WTC11 (cell line): ENCODE results near the gene AREL1. TPM values are rescaled to one million over a fixed set of nuclear protein-coding genes. Genes with fewer than 3 reads are reported as not detected.

Source experiments
- ATAC-seq: fragments of 200-7000 bp; cut with Tn5 transposase; 2 replicates; pipeline ENCODE4 v1.10.0; 2021; ENCODE audit warnings: mild to moderate bottlenecking, moderate library complexity
- CTCF ChIA-PET: fragments of 300-600 bp; sonication (Branson Sonifier 250); formaldehyde crosslinking; loops from one replicate; lab custom pipeline; 2021; ENCODE audit warnings: antibody characterized with exemption; lab: Charles Lee
- POLR2A ChIA-PET: fragments of 350-600 bp; sonication (Branson Sonifier 250); formaldehyde crosslinking; loops from one replicate; lab custom pipeline; 2021; ENCODE audit warnings: antibody characterized with exemption; lab: Charles Lee
- DNase-seq: peaks from one replicate; pipeline ENCODE4 v3.0.0; 2021; ENCODE audit warnings: low spot score
- H3K27ac Mint-ChIP-seq: 2 replicates; pipeline ENCODE4 v1.8.0; 2021; ENCODE audit warnings: mixed read lengths
- H3K27me3 Mint-ChIP-seq: 2 replicates; pipeline ENCODE4 v1.8.0; 2021; ENCODE audit warnings: low read depth, mild to moderate bottlenecking, moderate library complexity, mixed read lengths
- H3K36me3 Mint-ChIP-seq: 2 replicates; pipeline ENCODE4 v1.8.0; 2021; ENCODE audit warnings: mixed read lengths
- H3K4me1 Mint-ChIP-seq: 2 replicates; pipeline ENCODE4 v1.8.0; 2022; ENCODE audit warnings: mixed read lengths
- H3K4me3 Mint-ChIP-seq: 2 replicates; pipeline ENCODE4 v1.8.0; 2021; ENCODE audit warnings: mild to moderate bottlenecking, moderate library complexity, mixed read lengths
- H3K9me3 Mint-ChIP-seq: 2 replicates; pipeline ENCODE4 v1.8.0; 2021; ENCODE audit warnings: mixed read lengths
- AFF4 ChIP-seq: sonication (generic); formaldehyde crosslinking; IDR thresholded peaks from 2 replicates; pipeline ENCODE4 v1.8.1; 2023; ENCODE audit warnings: mild to moderate bottlenecking, missing genetic modification reagents, borderline replicate concordance
- E2F4 ChIP-seq: sonication (generic); formaldehyde crosslinking; IDR thresholded peaks from 2 replicates; pipeline ENCODE4 v1.8.1; 2022; ENCODE audit warnings: low read depth, mild to moderate bottlenecking, moderate library complexity, missing genetic modification reagents, borderline replicate concordance
- ELF4 ChIP-seq: sonication (generic); formaldehyde crosslinking; IDR thresholded peaks from 2 replicates; pipeline ENCODE4 v1.8.1; 2022; ENCODE audit warnings: low read depth, mild to moderate bottlenecking, moderate library complexity, missing genetic modification reagents
- ETV6 ChIP-seq: sonication (generic); formaldehyde crosslinking; IDR thresholded peaks from 2 replicates; pipeline ENCODE4 v1.8.1; 2022; ENCODE audit warnings: mild to moderate bottlenecking, missing genetic modification reagents
- FOXK1 ChIP-seq: sonication (generic); formaldehyde crosslinking; IDR thresholded peaks from 2 replicates; pipeline ENCODE4 v1.8.0; 2022; ENCODE audit warnings: mild to moderate bottlenecking, moderate library complexity, missing genetic modification reagents
- HMGXB4 ChIP-seq: sonication (generic); formaldehyde crosslinking; IDR thresholded peaks from 2 replicates; pipeline ENCODE4 v1.8.1; 2023; ENCODE audit warnings: mild to moderate bottlenecking, moderate library complexity, missing genetic modification reagents
- NR3C1 ChIP-seq: sonication (generic); formaldehyde crosslinking; conservative IDR thresholded peaks from 2 replicates; pipeline ENCODE4 v1.8.1; 2023; ENCODE audit warnings: low read depth, mild to moderate bottlenecking, missing genetic modification reagents
- PRDM15 ChIP-seq: sonication (generic); formaldehyde crosslinking; IDR thresholded peaks from 2 replicates; pipeline ENCODE4 v1.8.0; 2022; ENCODE audit warnings: missing genetic modification reagents
- TP53 ChIP-seq: sonication (generic); formaldehyde crosslinking; IDR thresholded peaks from 2 replicates; pipeline ENCODE4 v1.8.1; 2023; ENCODE audit warnings: mild to moderate bottlenecking, missing genetic modification reagents
- USF1 ChIP-seq: sonication (generic); formaldehyde crosslinking; IDR thresholded peaks from 2 replicates; pipeline ENCODE4 v1.8.0; 2022; ENCODE audit warnings: mild to moderate bottlenecking, missing genetic modification reagents
- ZNF263 ChIP-seq: sonication (generic); formaldehyde crosslinking; IDR thresholded peaks from 2 replicates; pipeline ENCODE4 v1.8.1; 2022; ENCODE audit warnings: low read depth, mild to moderate bottlenecking, moderate library complexity, missing genetic modification reagents
- total RNA-seq: library from RNA; stranded (reverse); gene quantifications from 3 replicates; pipeline ENCODE4 v1.2.3, GENCODE V29; 2021

Gene AREL1
- total RNA-seq, 1 experiment from 2014 or later, result 37.0 TPM

GRCh38 chr14:74754157-74754556 is 41.3 kb upstream of the AREL1 start:
- no peak overlapping the region for H3K4me3 Mint-ChIP-seq
- CTCF ChIA-PET, result interaction anchor here (1.8 kb wide), 1 partner anchor 9 kb away, joined by 4 read pairs; the partner anchor contains the start of gene YLPM1
- H3K27ac Mint-ChIP-seq, result no peak overlapping the region
- TF ChIP-seq USF1 (CRISPR knock-in tag) (no peak), NR3C1 (no peak), E2F4 (CRISPR knock-in tag) (no peak), ELF4 (CRISPR knock-in tag) (no peak), ETV6 (CRISPR knock-in tag) (no peak), ZNF263 (no peak), AFF4 (CRISPR knock-in tag) (no peak), HMGXB4 (CRISPR knock-in tag) (no peak)
- TF ChIP-seq, all 79 proteins: peak for 0
- no peak for DNase-seq
- peaks cover 11% of the 10 kb centered on the region for H3K36me3 Mint-ChIP-seq
- ATAC-seq, result no peak
- peaks cover 4% of the 10 kb centered on the region; the same call in 1 of the 2 replicates for H3K27me3 Mint-ChIP-seq
- POLR2A ChIA-PET, result no interaction called here
- peaks cover 18% of the 10 kb centered on the region for H3K9me3 Mint-ChIP-seq
- no peaks in the 10 kb centered on the region for H3K4me1 Mint-ChIP-seq

- H3K9me3 Mint-ChIP-seq, result peaks cover 6% of the 10 kb centered on the region
- no peak for TF ChIP-seq FOXK1 (CRISPR knock-in tag)
- peak; percentile 79 for TF ChIP-seq PRDM15 (CRISPR knock-in tag)
- no peak for TF ChIP-seq TP53
- no peaks in the 10 kb centered on the region for H3K27me3 Mint-ChIP-seq
- H3K4me3 Mint-ChIP-seq, result no peak overlapping the region
- POLR2A ChIA-PET, result no interaction called here
- no peak for DNase-seq
- no peak for ATAC-seq
- CTCF ChIA-PET, result no interaction called here
- H3K36me3 Mint-ChIP-seq, result peaks cover 4% of the 10 kb centered on the region
- no peaks in the 10 kb centered on the region for H3K4me1 Mint-ChIP-seq
- no peak overlapping the region for H3K27ac Mint-ChIP-seq
These were observed 34.4 kb upstream of the AREL1 start for GRCh38 chr14:74747237-74747636.
